ENCODE measurements around the gene LYL1.
A peak's percentile ranks its signal among the peaks of the same experiment; 100 is the strongest.

LYL1 gene

GRCh38 chr19:13051557-13052165, 51.0 kb downstream of the LYL1 start:
- no peaks in the 10 kb centered on the region for H3K9me3 ChIP-seq (ENCODE audit: insufficient read depth, low read length)
- peak; percentile 74 for DNase-seq (ENCODE audit: low read depth, low spot score)
- no peak for TF ChIP-seq SUZ12 (IDR thresholded peaks at IDR 0.05; ENCODE audit: extremely low read depth, insufficient read depth, insufficient read length)
- no peak for TF ChIP-seq YY1 (IDR thresholded peaks at IDR 0.05; ENCODE audit: insufficient read depth, insufficient read length)
- no peaks in the 10 kb centered on the region for H3K36me3 ChIP-seq (ENCODE audit: insufficient read depth, insufficient read length, low read length)
- H3K27me3 ChIP-seq (ENCODE audit: insufficient read depth, insufficient read length): peaks cover 99% of the 10 kb centered on the region
- H3K9ac ChIP-seq (ENCODE audit: insufficient read length, low read depth): no peak overlapping the region
- H3K4me3 ChIP-seq (ENCODE audit: insufficient read length, low read depth): no peak overlapping the region
- peaks cover 49% of the 10 kb centered on the region for H3K4me1 ChIP-seq (ENCODE audit: insufficient read depth, insufficient read length)

GRCh38 chr19:13050274-13050673, 52.4 kb downstream of the LYL1 start:
- peaks cover 99% of the 10 kb centered on the region for H3K27me3 ChIP-seq (ENCODE audit: insufficient read depth, insufficient read length)
- no peak overlapping the region for H3K9ac ChIP-seq (ENCODE audit: insufficient read length, low read depth)
- peaks cover 39% of the 10 kb centered on the region for H3K4me1 ChIP-seq (ENCODE audit: insufficient read depth, insufficient read length)
- TF ChIP-seq ZNF274 (IDR thresholded peaks at IDR 0.05; ENCODE audit: low read depth, low read length) (no peak), YY1 (IDR thresholded peaks at IDR 0.05; ENCODE audit: insufficient read depth, insufficient read length) (no peak), SUZ12 (IDR thresholded peaks at IDR 0.05; ENCODE audit: extremely low read depth, insufficient read depth, insufficient read length) (no peak)
- DNase-seq (ENCODE audit: low read depth, low spot score): no peak
- H3K36me3 ChIP-seq (ENCODE audit: insufficient read depth, insufficient read length, low read length): no peaks in the 10 kb centered on the region
- no peaks in the 10 kb centered on the region for H3K9me3 ChIP-seq (ENCODE audit: insufficient read depth, low read length)
- no peak overlapping the region for H3K4me3 ChIP-seq (ENCODE audit: insufficient read length, low read depth)

All from NT2/D1 (cell line).